NCI-H748 (cell line): ENCODE results near the gene POFUT2.

Experiments
- DNase-seq: peaks from one replicate; lab custom pipeline; 2025; ENCODE audit not compliant: unreplicated experiment; lab: John Stamatoyannopoulos, UW

The POFUT2 gene

GRCh38 chr21:45225041-45225740, 62.5 kb downstream of the POFUT2 start:
- no peak for DNase-seq

- no peak for DNase-seq
Observed at GRCh38 chr21:45224189-45224938, 63.3 kb downstream of the POFUT2 start.

GRCh38 chr21:45223236-45224185, 64.2 kb downstream of the POFUT2 start:
- no peak for DNase-seq

GRCh38 chr21:45222001-45222400, 65.7 kb downstream of the POFUT2 start:
- no peak for DNase-seq

- no peak for DNase-seq
Observed at GRCh38 chr21:45220714-45221490, 66.8 kb downstream of the POFUT2 start.

DNA sequence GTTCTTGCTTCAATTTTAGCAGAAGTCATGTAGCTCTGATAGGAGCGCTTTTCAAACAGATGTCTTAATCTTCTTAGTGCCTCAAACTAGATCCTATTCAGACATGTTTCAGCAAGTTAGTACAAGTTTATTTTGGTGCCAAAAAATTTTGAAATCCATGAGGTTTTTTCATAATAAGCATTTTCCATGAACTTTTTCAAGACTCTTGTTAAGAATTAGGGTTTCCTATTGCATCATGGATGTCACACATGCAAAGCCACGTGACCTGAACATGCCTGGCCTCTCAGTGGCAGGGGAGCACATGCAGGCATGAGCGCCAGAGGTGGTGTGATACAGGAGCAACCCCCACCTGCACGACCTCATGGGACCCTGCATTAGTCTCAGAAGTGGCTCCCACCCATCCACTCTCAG, 67.6 kb downstream of the POFUT2 start:
- DNase-seq: no peak

DNA sequence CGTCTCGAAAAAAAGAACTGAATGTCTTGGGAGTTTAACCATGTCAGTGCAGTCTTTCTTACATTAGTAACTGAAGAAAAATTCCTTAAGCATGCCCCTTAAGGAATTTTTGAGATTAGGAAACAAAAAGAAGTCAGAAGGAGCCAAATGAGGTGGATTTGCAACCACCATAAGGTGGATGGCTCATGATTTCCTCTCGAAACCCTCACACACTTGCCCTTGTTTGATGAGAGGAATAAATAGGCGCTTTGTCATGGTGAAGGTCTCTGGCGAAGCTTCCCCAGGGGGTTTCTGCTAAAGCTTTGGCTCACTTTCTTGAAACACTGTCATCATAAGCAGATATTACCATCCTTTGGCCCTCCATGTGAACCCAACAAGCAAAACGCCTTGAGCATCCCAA, 68.2 kb downstream of the POFUT2 start:
- no peak for DNase-seq

GRCh38 chr21:45217010-45217409, 70.7 kb downstream of the POFUT2 start:
- no peak for DNase-seq

- no peak for DNase-seq
Observed at GRCh38 chr21:45215213-45215612, 72.5 kb downstream of the POFUT2 start.
